Neural progenitor cell (in vitro differentiated cells): Measurements from ENCODE around the gene IL7R. TPM values are rescaled to one million over a fixed set of nuclear protein-coding genes. Genes with fewer than 3 reads are reported as not detected.

ENCODE experiments used
- DNase-seq: peaks from one replicate; pipeline ENCODE4 v3.0.0-alpha.2; 2016; ENCODE audit warnings: low spot score
- H2AFZ ChIP-seq: fragments of 200-600 bp; sonication (generic); replicated peaks from 2 replicates; pipeline ENCODE4 v1.6.1; 2016; ENCODE audit warnings: antibody characterized with exemption
- H3F3A ChIP-seq: fragments of 200-600 bp; sonication (generic); 2 replicates; pipeline ENCODE4 v1.6.1; 2016; ENCODE audit warnings: antibody characterized with exemption, low read depth
- H3K27ac ChIP-seq: fragments of 200-600 bp; sonication (generic); 2 replicates; pipeline ENCODE4 v1.5.1; 2016; ENCODE audit warnings: mild to moderate bottlenecking
- H3K27me3 ChIP-seq: fragments of 200-600 bp; sonication (generic); 2 replicates; pipeline ENCODE4 v1.6.1; 2016; ENCODE audit warnings: mild to moderate bottlenecking, moderate library complexity
- H3K36me3 ChIP-seq: fragments of 200-600 bp; sonication (generic); 2 replicates; pipeline ENCODE4 v1.5.1; 2016
- H3K4me1 ChIP-seq: fragments of 200-600 bp; sonication (generic); 2 replicates; pipeline ENCODE4 v1.6.1; 2016; ENCODE audit warnings: mixed run types
- H3K4me2 ChIP-seq: fragments of 200-600 bp; sonication (generic); 2 replicates; pipeline ENCODE4 v1.6.1; 2016
- H3K4me3 ChIP-seq: fragments of 200-600 bp; sonication (generic); 2 replicates; pipeline ENCODE4 v1.5.1; 2016
- H3K79me2 ChIP-seq: fragments of 200-600 bp; sonication (generic); 2 replicates; pipeline ENCODE4 v1.6.1; 2016; ENCODE audit warnings: low read depth
- H3K9ac ChIP-seq: fragments of 200-600 bp; sonication (generic); 2 replicates; pipeline ENCODE4 v1.6.1; 2016
- H3K9me3 ChIP-seq: fragments of 200-600 bp; sonication (generic); 2 replicates; pipeline ENCODE4 v1.5.1; 2016; ENCODE audit warnings: low read depth
- H4K20me1 ChIP-seq: fragments of 200-600 bp; sonication (generic); 2 replicates; pipeline ENCODE4 v1.6.1; 2016; ENCODE audit warnings: low read depth
- H3K27ac Mint-ChIP-seq: 3 replicates; pipeline ENCODE4 v1.8.0; 2021; ENCODE audit warnings: mixed read lengths
- H3K27me3 Mint-ChIP-seq: 2 replicates; pipeline ENCODE4 v1.8.0; 2022; ENCODE audit warnings: low read depth, mild to moderate bottlenecking, inconsistent platforms, moderate library complexity, mixed read lengths; ENCODE audit not compliant: insufficient read depth
- H3K36me3 Mint-ChIP-seq: 3 replicates; pipeline ENCODE4 v1.8.0; 2021; ENCODE audit warnings: mixed read lengths
- H3K4me1 Mint-ChIP-seq: 3 replicates; pipeline ENCODE4 v1.8.0; 2021; ENCODE audit warnings: mixed read lengths
- H3K4me3 Mint-ChIP-seq: 3 replicates; pipeline ENCODE4 v1.8.0; 2021; ENCODE audit warnings: mild to moderate bottlenecking, moderate library complexity, mixed read lengths
- H3K9me3 Mint-ChIP-seq: 3 replicates; pipeline ENCODE4 v1.8.0; 2020; ENCODE audit warnings: mixed read lengths
- CTCF ChIP-seq: fragments of 200-600 bp; sonication (generic); IDR thresholded peaks from 2 replicates; pipeline ENCODE4 v1.5.1; 2017; ENCODE audit warnings: antibody characterized with exemption, mild to moderate bottlenecking
- EZH2 ChIP-seq: fragments of 200-600 bp; sonication (generic); IDR thresholded peaks from 2 replicates; pipeline ENCODE4 v1.6.1; 2017; ENCODE audit warnings: antibody characterized with exemption, mild to moderate bottlenecking, moderate library complexity
- EZH2phosphoT487 ChIP-seq: fragments of 200-600 bp; sonication (generic); IDR thresholded peaks from 2 replicates; pipeline ENCODE4 v1.6.1; 2017; ENCODE audit warnings: antibody characterized with exemption
- total RNA-seq: library from RNA; depleted of rRNA; stranded (reverse); fragments of >200 nt; gene quantifications from 2 replicates; pipeline ENCODE4 v1.2.3, GENCODE V29; 2015; ENCODE audit warnings: low replicate concordance

IL7R gene
- total RNA-seq, 1 donor from 2014 or later = not detected

- H3K27ac Mint-ChIP-seq = no peak overlapping the region
- TF ChIP-seq EZH2 (no peak), CTCF (no peak), EZH2phosphoT487 (no peak)
- H3F3A ChIP-seq = no peaks in the 10 kb centered on the region
- H3K27me3 Mint-ChIP-seq = peaks cover under 1% of the 10 kb centered on the region
- peaks cover 29% of the 10 kb centered on the region for H3K27me3 ChIP-seq
- no peak overlapping the region for H3K27ac ChIP-seq
- H3K4me1 ChIP-seq = no peaks in the 10 kb centered on the region
- H4K20me1 ChIP-seq = no peaks in the 10 kb centered on the region
- H3K9ac ChIP-seq = no peak overlapping the region
- H3K4me3 ChIP-seq = no peak overlapping the region
- no peaks in the 10 kb centered on the region for H3K79me2 ChIP-seq
- no peak overlapping the region for H3K4me3 Mint-ChIP-seq
- H3K9me3 Mint-ChIP-seq = peaks cover 2% of the 10 kb centered on the region
- DNase-seq = no peak
- H3K36me3 ChIP-seq = no peaks in the 10 kb centered on the region
- no peak overlapping the region for H3K4me2 ChIP-seq
- H3K36me3 Mint-ChIP-seq = no peaks in the 10 kb centered on the region
- no peak overlapping the region for H2AFZ ChIP-seq
- H3K4me1 Mint-ChIP-seq = no peaks in the 10 kb centered on the region
- no peaks in the 10 kb centered on the region for H3K9me3 ChIP-seq
Measured at GRCh38 chr5:35919191-35919590, 62.5 kb downstream of the IL7R start.

DNA sequence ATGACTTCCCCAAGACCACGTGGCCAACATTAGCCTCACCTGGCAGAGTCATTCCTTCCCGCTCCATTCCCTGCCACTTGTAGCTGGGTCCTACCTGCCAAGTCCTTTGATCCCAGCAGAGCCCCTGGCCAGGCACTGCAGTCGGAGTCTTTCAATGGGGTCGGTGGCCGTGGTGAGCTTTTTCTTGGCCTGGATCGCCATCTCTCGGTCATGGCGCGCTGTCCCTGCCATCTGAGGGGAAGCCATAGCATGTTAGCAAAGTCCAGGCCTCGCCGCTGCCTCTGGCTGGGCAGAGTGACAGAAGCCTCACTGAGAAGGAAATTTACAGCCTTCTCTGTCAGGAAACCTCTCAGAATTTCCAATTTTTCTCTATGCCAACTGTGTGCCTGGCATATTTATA is 64.2 kb downstream of the IL7R start:
- Histone ChIP-seq H3K4me3 (no peak overlapping the region), H3K27ac (no peak overlapping the region), H3K9me3 (no peaks in the 10 kb centered on the region), H3K4me1 (no peaks in the 10 kb centered on the region), H3K27me3 (peaks cover 46% of the 10 kb centered on the region), H3K9ac (no peak overlapping the region), H3K4me2 (no peak overlapping the region), H3K79me2 (no peaks in the 10 kb centered on the region), H3K36me3 (no peaks in the 10 kb centered on the region), H2AFZ (no peak overlapping the region), H3F3A (no peaks in the 10 kb centered on the region), H4K20me1 (no peaks in the 10 kb centered on the region)
- H3K9me3 Mint-ChIP-seq = no peaks in the 10 kb centered on the region
- DNase-seq = peak; percentile 48
- H3K4me3 Mint-ChIP-seq = no peak overlapping the region
- H3K36me3 Mint-ChIP-seq = no peaks in the 10 kb centered on the region
- TF ChIP-seq EZH2 (no peak), CTCF (peak; percentile 50)
- H3K27ac Mint-ChIP-seq = no peak overlapping the region
- H3K4me1 Mint-ChIP-seq = no peaks in the 10 kb centered on the region
- peaks cover 12% of the 10 kb centered on the region for H3K27me3 Mint-ChIP-seq

DNA sequence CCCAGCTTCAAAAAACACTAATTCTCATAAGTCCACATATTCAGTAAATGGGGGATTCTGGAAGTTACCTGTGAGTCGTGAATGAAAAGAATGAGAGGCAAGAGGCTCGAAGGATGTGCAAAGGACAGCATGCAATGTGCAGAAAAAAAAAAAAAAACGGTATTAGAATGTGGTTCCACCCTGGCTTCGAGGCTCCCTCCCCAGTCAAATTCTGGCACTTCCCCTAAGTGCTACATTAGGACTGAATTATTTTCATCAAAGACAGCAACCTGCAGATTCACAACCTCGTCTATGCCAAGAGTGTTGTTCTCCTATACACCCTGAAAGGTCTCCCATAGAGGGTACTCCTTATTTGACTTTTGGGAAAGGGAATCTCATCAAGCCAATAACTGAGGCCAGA is 65.2 kb downstream of the IL7R start:
- Histone ChIP-seq H3K27ac (no peak overlapping the region), H3K9me3 (no peaks in the 10 kb centered on the region), H3K4me2 (no peak overlapping the region), H2AFZ (no peak overlapping the region), H4K20me1 (no peaks in the 10 kb centered on the region), H3K36me3 (no peaks in the 10 kb centered on the region), H3K4me1 (no peaks in the 10 kb centered on the region), H3K27me3 (peaks cover 54% of the 10 kb centered on the region), H3K79me2 (no peaks in the 10 kb centered on the region), H3F3A (no peaks in the 10 kb centered on the region), H3K9ac (no peak overlapping the region), H3K4me3 (no peak overlapping the region)
- Mint-ChIP-seq H3K36me3 (no peaks in the 10 kb centered on the region), H3K4me3 (no peak overlapping the region), H3K4me1 (no peaks in the 10 kb centered on the region), H3K27ac (no peak overlapping the region), H3K27me3 (peaks cover 16% of the 10 kb centered on the region), H3K9me3 (no peaks in the 10 kb centered on the region)
- DNase-seq = no peak
- TF ChIP-seq CTCF (no peak), EZH2phosphoT487 (no peak), EZH2 (no peak)

DNA sequence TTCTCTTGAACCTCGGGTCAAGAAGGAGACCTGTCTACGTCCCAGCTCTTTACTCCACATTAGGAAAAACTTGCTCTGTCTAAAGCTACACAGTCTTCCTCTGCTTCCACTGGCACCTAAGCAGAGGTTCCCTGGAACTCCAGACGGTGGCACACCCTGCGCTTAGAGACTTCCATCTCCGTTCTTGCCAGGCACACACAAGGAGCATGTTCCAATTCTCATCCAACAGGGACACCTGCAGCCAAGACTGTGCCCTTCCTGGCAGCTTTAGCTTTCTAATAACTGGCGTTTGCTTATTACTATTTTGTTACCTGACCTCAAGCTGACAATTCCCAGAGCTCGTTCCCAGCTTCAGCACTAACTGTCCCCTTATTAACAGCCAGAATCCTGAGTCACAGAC is 65.8 kb downstream of the IL7R start:
- Histone ChIP-seq H3K4me1 (no peaks in the 10 kb centered on the region), H3K27ac (no peak overlapping the region), H3K4me3 (no peak overlapping the region), H2AFZ (no peak overlapping the region), H3K4me2 (no peak overlapping the region), H3K9ac (no peak overlapping the region), H3K27me3 (peaks cover 60% of the 10 kb centered on the region), H3K79me2 (no peaks in the 10 kb centered on the region), H3K9me3 (no peaks in the 10 kb centered on the region), H3F3A (no peaks in the 10 kb centered on the region), H4K20me1 (no peaks in the 10 kb centered on the region), H3K36me3 (no peaks in the 10 kb centered on the region)
- H3K4me1 Mint-ChIP-seq = no peaks in the 10 kb centered on the region
- no peak overlapping the region for H3K27ac Mint-ChIP-seq
- no peak for TF ChIP-seq EZH2
- TF ChIP-seq EZH2phosphoT487 = no peak
- no peak for TF ChIP-seq CTCF
- peaks cover 16% of the 10 kb centered on the region for H3K27me3 Mint-ChIP-seq
- no peak overlapping the region for H3K4me3 Mint-ChIP-seq
- no peaks in the 10 kb centered on the region for H3K9me3 Mint-ChIP-seq
- no peak for DNase-seq
- H3K36me3 Mint-ChIP-seq = no peaks in the 10 kb centered on the region
